ENCODE measurements around the gene CDH4.
"Not testable (repeated sequence)": the region's sequence is repeated elsewhere in the genome, so short reads cannot be mapped to it uniquely, and the experiment has no call there.

CDH4 gene

DNA sequence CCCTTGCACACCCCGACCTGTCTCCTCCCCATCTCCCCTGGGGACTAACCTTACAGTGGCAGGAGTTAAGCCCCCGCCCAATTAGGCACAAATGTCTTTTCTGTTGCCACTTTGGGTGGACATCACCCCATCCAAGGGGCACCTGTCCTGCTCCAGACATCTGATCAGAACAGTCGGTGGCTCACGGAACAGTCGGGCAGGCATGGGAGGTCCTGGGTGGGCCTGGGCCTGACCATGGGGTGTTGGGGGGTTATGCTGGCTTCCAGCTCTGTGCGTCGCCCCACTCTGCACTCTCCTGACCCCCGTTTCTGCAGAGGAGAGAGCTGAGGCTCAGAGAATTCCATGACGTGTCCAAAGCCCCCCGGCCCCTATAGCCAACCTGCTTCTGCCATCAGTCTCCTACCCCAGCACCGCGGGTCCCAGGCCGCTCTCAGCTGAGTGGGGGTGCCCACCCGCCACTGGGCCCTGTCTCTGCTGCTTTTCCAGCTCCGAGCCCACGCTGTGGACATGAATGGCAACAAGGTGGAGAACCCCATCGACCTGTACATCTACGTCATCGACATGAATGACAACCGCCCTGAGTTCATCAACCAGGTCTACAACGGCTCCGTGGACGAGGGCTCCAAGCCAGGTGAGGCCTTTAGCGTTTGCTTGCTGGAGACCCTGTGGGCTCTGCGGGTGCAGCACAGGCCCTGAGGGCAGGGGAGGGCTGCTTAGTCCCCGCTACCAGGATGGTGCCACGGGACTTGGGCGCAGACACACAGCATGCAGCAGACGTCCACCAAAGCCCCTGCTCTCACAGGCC lies 600.4 kb downstream of the CDH4 start:
- TF ChIP-seq, protein P1, sequence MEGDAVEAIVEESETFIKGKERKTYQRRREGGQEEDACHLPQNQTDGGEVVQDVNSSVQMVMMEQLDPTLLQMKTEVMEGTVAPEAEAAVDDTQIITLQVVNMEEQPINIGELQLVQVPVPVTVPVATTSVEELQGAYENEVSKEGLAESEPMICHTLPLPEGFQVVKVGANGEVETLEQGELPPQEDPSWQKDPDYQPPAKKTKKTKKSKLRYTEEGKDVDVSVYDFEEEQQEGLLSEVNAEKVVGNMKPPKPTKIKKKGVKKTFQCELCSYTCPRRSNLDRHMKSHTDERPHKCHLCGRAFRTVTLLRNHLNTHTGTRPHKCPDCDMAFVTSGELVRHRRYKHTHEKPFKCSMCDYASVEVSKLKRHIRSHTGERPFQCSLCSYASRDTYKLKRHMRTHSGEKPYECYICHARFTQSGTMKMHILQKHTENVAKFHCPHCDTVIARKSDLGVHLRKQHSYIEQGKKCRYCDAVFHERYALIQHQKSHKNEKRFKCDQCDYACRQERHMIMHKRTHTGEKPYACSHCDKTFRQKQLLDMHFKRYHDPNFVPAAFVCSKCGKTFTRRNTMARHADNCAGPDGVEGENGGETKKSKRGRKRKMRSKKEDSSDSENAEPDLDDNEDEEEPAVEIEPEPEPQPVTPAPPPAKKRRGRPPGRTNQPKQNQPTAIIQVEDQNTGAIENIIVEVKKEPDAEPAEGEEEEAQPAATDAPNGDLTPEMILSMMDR (conservative IDR thresholded peaks at IDR 0.05; ENCODE audit: low read depth, low read length), result no peak
- no peak overlapping the region for H3K4me3 ChIP-seq (ENCODE audit: low read length)

DNA sequence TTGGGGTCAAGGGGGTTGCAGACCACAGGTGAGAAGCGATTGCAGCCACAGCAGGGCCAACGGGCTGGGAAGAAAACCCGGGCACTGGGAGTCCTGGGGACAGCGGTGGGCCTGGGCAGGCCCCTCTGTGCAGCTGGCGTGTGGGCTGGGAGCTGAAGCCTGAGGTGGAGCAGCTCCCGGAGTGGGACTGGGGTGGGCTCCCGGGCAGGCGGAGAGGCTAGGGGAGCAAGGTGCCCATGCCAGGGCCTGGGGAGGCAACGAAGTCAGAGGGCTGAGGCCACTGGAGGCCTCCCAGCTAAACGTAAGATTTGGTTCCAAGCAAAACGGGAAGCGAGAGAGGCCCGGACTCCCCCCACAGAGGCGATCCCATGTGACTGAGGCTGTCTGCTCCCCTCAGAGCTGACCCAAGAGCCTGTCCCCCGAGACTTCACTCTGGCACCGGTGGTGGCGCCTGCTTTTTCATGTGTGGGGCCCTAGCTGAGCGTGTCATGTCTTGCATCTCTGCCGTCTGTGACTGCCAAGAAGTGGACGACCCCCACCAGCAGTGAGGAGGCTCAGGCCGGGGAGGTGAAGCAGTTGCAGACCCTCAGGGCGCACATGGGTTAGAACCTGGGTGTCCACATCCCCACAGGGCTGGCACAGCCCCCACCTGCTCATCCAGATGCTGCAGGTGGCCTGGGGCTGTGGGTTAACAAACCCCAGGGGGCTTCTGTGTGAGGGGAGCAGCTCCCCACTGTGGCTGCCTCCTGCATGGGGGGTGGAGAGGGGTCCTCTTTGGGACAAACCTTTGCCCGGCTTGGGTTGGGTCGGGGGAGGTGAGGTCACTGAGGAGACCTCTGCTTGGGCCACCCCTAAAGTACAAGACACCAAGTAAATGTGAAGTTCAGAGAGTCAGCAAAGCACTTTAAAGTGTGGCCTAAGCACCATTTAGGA lies 601.3 kb downstream of the CDH4 start:
- no peak for DNase-seq (ENCODE audit: low read depth)

More for the DNA sequence above, 600.4 kb downstream of the CDH4 start:
- DNase-seq (ENCODE audit: low read depth), result no peak

DNA sequence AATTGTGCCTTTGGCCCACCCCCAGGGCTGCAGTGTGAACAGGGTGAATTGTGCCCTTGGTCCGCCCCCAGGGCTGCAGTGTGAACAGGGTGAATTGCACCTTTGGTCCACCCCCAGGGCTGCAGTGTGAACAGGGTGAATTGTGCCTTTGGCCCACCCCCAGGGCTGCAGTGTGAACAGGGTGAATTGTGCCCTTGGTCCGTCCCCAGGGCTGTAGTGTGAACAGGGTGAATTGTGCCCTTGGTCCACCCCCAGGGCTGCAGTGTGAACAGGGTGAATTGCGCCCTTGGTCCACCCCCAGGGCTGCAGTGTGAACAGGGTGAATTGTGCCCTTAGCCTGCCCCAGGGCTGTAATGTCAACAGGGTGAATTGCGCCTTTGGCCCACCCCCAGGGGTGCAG lies 602.5 kb downstream of the CDH4 start:
- H3K4me3 ChIP-seq (ENCODE audit: low read length), result not testable (repeated sequence)

More for the DNA sequence above, 601.3 kb downstream of the CDH4 start:
- TF ChIP-seq, protein P1 (conservative IDR thresholded peaks at IDR 0.05; ENCODE audit: low read depth, low read length), result no peak
- no peak overlapping the region for H3K4me3 ChIP-seq (ENCODE audit: low read length)

DNA sequence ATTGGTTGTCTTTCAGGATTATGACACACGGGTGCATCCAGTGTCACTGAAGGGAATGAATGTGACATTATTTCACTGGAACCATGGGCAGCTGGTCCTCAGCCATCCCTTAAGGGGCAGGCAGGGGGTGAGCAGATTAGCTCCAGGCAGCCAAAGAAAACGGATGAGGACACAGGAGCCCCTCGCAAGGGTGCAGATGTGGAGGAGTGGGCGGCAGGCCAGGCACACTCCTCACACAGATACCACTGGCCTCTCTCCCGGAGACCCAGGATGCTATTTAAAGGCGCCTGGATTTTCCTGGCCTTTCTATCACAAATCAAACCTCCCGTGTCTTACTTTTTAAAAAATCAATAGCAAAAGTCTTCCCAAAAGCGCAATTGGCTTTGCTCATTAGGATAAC lies 603.2 kb downstream of the CDH4 start:
- DNase-seq (ENCODE audit: low read depth), result no peak
- TF ChIP-seq, protein P1 (conservative IDR thresholded peaks at IDR 0.05; ENCODE audit: low read depth, low read length), result no peak
- no peak overlapping the region for H3K4me3 ChIP-seq (ENCODE audit: low read length)

More for the DNA sequence above, 602.5 kb downstream of the CDH4 start:
- DNase-seq (ENCODE audit: low read depth), result not testable (repeated sequence)

DNA sequence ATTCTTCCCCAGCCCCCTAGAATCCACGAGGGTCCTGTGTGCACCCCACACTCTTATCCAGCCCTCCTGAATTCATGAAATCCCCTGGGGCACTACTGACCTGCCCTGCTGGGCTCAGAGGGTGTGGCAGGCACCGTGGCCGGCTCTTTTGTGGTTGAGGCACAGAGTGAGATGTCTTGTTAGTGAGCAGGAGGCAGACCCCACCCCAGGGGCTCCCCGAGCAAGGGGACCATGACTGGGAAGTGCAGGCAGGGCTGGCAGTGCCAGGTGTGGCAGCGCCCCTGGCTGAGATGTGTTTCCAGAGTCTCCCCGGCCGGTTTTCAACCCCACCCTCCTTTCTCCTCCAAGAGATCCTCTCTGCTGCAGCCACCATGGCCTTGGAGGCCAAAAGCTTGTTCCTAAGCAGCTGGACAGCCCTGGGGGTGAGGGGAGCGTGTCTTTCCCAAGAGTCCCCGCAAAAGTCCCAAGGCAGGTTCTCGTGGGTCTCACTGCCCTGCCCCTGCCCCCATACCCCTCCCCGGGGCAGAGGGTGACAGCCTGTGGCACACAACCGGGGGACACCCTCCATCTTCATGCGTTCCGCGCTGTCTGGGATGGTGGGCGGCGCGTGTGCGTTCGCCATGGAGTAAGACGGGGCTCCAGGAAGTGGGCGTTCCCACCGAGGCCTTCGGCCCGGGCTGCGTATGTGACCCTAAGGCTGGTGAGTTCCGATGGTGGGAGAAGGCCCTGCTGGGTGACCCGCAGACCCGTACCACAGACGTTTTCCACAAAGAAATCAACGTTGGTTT lies 604.8 kb downstream of the CDH4 start:
- H3K4me3 ChIP-seq (ENCODE audit: low read length), result no peak overlapping the region
- TF ChIP-seq, protein P1 (conservative IDR thresholded peaks at IDR 0.05; ENCODE audit: low read depth, low read length), result no peak
- DNase-seq (ENCODE audit: low read depth), result no peak

DNA sequence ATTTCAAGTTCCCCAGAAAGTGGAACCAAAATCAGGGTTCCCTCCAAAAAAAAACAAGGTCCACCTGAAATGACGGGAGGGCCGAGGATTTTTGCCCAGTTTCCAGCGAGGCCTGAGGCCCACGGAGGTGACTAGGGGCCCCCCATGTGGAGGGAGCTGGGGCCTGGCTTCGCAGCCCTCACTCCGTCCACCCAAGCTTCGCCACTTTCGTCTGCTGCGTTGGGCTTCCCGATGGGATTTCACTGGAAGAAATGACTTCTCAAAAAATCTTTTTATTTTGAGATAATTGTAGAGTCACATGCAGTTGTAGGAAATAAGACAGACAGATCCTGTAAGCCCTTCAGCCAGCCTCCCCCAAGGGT lies 605.3 kb downstream of the CDH4 start:
- TF ChIP-seq, protein P1 (conservative IDR thresholded peaks at IDR 0.05; ENCODE audit: low read depth, low read length), result no peak

DNA sequence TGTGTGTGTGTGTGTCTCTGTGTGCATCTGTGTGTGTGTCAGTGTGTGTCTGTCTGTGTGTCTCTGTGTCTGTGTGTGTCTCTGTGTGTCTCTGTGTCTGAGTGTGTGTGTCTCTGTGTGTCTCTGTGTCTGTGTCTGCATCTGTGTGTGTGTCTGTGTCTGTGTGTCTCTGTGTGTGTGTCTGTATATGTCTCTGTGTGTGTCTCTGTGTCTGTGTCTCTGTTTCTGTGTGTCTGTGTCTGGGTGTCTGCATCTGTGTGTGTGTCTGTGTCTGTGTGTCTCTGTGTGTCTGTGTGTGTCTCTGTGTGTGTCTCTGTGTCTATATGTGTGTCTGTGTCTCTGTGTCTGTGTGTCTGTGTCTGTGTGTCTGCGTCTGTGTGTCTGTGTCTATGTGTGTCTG lies 605.8 kb downstream of the CDH4 start:
- no peak for DNase-seq (ENCODE audit: low read depth)
- no peak overlapping the region for H3K4me3 ChIP-seq (ENCODE audit: low read length)
- TF ChIP-seq, protein P1 (conservative IDR thresholded peaks at IDR 0.05; ENCODE audit: low read depth, low read length), result no peak

More for the DNA sequence above, 605.3 kb downstream of the CDH4 start:
- no peak for DNase-seq (ENCODE audit: low read depth)
- H3K4me3 ChIP-seq (ENCODE audit: low read length), result no peak overlapping the region
